Activated gamma-delta T cell treated with anti-CD3 and anti-CD28 coated beads, Interleukin-2, amount 50 U/mL, for 16 hours (primary cell): ENCODE measurements around the gene TMEM184A.

ENCODE experiments used
- DNase-seq: peaks from one replicate; pipeline ENCODE4 v3.0.0-alpha.2; 2020; ENCODE audit warnings: low read depth

The TMEM184A gene

DNA sequence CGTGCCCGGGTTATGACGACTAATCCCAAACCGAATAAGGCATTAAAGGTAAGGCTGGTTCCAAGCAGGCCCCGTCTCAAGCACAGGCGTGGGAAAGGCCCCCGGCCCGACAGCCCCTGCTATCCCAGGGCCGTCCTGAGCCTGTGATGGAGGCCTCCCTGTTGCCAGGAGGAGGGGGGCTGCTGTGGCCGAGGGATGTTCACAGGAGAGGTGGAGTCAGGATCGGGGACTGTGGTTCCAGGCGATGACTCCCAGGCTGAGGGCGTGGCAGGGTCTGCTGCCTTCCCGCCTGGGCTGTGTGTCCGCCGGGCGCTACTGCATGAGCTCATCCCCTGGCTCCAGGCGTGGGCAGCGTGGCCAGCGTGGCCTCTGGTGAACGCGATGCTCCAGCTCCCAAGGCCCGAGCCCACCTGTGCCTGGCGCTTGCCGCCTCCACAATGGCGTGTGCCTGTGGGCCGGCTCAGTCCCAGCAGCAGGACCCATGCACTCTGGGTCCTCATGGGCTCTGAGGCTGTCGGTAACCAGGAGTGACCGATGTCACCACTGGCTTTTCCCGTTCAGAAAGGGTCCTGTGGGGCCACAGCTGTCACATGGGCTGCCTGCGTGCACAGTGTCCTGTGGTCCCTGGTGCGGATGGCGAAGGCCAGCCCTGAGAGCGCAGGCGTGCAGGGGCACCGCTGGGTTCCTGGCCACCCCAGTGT lies 16.7 kb downstream of the TMEM184A start:
- no peak for DNase-seq

DNA sequence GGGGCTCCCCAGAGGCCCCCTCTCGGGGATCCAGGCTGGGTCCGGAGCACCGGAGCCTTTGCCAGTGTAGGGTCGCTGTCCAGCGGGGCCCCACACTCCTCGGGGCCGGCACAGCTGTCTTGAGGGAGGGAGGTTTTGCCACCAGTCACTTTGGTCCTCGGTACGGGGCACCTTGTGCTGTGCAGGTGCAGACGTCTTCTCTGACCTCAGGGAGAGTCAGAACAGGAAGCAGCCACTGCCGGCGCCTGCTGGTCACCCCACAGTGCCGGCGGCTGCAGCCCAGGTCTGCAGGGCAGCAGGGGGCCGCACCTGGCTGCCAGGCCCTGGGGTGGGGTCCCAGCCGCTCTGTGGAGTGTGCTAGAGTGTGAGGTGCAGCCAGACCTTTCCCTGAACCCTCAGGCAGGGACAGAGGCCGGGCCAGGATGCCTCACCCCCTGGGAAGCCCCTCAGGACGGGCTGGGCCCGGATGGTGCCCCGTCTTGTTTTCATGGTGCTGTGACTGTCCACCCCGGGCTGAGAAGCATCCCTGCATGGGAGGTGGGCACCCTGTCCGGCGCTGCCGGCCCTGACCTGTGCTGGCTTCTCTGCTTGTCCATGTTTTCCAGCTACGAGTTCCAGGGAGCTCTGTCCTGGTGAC lies 17.3 kb downstream of the TMEM184A start:
- no peak for DNase-seq

DNA sequence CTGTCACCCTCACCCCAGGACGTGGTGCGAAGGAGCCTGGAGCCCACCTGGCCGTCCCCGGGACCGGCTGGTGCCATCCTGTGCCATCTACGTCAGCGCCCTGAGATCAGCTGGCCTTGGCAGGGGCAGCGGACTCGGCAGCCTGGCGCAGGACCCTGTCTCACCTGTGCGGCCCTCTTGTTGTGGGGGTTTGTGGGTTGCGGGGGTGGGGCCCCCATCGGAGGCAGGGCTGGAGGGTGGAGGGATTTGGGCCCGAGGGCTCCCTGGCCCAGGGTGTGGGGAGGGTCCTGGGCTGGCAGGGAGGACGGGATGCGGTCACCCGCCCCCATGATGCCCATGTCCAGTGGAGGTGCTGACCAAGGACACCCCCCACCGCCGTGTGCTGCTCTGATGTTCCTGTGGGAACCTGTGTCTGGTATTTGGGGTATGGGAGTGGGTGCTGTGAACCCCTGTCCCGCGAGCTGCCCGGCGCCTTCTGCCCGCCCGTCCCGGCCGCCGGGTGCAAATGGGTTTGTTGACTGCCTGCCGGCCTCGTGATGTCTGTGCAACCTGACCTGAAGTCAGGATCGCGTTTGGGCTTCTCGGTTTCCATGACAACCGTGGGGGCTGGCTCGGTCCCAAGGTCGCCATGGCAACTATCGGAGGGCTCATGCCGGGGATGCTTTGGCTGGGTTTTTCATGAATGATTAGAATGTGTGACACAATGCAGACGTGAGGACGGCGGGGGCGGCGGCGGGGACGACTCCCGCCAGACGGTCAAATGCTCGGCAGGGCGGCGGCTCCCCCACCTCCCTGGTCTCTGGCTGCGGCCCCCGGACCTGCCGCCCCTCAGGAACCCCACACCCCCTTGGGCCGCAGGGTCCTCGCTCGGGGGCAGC lies 18.2 kb downstream of the TMEM184A start:
- no peak for DNase-seq

DNA sequence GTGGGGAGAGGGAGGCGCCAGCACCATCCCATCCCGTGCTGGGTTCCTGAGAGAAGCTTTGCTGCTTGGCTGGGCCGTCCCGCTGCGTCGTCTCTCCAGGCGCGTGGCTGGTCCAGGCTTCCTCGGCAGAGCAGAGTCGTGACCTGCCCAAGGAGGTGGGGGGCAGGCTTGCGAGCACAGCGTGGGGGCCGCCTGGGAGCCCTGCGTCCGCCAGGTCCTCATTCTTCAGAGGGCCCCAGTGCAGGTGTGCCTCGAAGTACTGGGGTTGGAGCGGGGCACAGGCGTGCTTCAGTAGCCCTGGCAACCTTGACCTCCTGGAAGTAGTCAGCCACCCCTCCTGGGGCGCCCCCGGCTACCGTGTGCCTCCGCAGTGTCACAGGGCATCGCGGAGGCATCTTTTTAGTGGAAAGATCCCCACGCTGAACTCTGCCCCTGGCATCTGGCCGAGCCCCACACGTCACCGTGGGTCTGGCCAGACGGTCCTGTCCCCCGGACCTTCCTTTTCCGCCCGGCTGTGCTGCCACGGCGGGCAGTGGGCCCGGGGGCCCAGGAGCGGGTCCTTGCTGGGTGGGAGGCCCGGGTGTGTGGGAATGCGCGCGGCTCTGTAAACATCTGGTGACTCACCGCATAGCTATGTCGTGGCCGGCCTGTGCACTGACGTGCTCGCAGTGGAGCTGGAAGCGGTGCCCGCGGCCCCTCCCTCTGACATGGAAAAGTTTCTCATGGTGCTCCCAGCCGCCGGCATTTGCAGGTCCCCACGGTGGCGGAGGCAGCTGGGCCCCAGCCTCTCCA lies 19.1 kb downstream of the TMEM184A start:
- DNase-seq = no peak

DNA sequence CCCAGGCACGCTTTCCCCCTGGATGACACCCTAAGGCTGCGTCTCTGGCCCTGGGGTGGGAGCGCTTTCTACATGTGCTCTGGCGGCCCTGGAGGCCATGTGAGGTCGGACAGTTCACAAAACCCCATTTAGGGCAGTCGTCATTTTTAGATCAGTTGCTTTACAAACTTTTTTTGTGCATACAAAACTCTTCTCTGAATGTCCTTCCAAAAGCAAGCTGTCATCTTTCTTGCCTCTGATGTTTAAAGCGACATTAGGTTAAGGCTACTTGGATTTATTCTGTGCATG lies 19.6 kb downstream of the TMEM184A start:
- DNase-seq = no peak

DNA sequence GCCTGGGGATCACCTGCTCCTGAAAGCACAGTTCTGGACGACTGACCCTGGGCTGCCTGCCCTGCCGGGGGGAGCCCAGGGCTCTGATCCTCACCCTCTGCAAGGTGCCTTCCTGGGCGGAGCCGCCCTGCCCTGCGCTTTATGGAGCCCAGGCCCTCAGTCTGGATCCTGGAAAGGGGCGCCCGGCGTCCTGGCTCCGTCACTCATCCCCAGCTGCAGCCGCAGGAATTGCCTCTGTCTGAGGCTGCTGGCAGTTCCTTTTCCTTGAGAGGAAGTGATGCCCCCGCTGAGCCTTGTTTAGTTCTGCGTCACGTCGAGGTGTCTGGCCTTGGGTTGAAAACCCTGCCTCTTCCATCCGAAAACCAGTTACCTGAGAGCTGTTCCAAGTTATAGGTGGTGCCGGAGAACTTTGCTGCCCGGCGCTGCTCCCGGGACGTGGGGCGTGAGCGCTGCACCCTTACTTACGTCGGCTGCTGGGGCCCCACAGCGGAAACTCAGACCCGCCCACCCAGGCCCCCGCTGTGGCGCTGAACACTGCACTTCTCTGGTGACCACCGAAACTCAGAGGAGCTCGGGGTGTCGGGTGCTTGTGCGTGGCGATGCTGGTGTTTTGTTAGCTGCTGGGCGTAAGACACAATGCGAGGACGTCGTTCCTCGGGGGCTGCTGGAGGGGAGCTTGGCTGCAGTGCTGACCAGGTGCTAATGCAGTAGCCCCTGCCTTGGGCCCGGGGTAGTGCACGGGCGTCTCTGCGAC lies 20.1 kb downstream of the TMEM184A start:
- no peak for DNase-seq

DNA sequence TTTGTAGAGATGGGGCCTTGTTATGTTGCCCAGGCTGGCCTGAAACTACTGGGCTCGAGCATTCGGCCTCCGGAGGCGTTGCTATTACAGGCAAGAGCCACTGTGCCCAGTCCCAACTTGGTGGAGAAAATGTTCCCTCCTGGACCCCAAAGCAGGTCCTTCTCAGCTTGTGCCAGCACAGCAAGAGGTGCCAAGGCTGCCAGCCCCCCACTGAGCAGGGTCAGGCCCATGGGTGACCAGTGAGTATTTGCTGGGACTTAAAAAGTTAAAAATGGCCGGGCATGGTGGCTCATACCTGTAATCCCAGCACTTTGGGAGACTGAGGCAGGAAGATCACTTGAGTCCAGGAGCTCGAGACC lies 20.9 kb downstream of the TMEM184A start:
- DNase-seq = no peak

DNA sequence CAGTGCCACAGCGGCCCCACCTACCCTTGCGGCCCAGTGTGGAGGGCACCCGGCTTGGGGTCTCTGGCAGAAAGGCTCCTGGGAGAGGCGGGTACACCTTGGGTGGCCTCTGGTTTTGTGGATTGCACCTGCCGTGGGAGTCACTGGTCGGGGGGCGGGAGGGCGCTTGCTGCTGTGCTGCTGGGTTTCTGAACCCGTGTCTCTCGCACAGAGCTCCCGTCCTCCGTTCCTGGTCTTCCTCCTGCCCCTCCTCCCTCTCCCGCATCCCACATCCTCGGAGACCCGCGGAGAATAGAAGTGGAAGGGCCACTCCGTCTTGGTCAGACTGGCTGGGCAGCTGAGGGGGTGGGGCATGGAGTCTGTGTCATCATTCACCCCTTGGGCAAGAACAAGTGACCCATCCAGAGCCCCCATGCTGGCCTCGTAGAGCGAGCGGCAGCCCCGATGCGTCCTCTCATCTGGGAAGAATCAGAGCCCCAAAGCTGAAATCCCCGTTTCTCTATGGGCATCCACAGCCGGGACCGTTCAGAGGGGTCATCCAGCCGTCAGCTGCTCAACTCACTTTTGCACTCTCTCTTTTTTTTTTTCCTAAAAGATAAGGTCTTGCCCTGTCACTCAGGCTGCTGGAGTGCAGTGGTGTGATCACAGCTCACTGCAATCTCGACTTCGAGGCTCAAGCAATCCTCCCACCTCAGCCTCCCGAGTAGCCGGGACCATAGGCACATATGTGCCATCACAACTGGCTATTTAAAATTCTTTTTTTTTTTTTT lies 21.5 kb downstream of the TMEM184A start:
- no peak for DNase-seq

DNA sequence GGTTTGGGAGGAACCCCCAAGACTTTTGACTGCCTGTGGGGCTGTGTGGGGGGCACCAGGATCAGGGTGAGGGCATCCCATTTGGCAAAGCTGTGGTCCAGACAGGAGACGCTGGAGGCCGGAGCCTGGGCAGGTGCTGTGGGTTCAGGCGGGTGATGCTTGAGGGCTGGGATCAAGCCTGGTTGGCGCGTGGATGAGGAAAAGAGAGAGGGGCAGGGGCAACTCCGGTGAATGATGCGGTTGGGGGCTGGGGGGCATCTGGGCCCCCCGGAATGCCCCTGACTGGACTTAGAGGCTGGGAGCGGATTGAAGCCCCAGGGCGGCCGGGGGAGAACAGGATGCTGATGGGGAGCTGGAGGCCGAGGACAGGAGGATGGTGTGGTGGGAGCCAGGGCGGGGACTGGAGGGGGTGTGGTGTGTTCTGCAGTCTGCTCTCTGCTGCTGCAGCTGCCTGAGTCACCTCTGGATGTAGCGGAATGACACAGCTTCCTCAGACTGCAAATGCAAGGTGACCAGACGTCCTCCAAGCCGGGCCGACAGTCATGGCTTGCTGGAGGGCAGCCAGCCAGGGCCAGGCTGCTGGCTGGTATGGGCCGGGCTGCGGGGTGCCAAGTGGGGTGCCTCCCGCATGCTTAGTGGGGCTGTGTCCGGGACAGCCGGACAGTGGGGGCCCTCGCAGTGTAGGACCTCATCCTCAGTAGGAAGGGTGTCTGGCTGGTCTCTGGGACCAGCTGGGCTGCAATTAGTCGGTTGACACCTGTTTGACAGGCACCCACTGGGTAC lies 22.3 kb downstream of the TMEM184A start:
- no peak for DNase-seq

DNA sequence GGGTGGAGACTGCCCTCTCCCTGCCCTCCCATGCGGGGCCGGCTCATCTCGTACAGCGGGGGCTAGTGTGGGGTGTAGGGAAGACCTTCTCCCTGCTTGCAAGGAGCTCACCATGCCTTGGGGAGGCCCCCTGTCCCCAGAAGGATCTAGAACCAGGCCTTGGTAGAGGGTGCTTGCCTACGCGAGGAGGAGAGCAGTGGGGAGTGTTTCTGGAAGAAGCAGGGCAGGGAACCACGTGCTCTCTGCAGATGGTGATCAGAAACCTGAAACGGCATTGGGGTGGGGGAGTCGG lies 22.8 kb downstream of the TMEM184A start:
- no peak for DNase-seq

DNA sequence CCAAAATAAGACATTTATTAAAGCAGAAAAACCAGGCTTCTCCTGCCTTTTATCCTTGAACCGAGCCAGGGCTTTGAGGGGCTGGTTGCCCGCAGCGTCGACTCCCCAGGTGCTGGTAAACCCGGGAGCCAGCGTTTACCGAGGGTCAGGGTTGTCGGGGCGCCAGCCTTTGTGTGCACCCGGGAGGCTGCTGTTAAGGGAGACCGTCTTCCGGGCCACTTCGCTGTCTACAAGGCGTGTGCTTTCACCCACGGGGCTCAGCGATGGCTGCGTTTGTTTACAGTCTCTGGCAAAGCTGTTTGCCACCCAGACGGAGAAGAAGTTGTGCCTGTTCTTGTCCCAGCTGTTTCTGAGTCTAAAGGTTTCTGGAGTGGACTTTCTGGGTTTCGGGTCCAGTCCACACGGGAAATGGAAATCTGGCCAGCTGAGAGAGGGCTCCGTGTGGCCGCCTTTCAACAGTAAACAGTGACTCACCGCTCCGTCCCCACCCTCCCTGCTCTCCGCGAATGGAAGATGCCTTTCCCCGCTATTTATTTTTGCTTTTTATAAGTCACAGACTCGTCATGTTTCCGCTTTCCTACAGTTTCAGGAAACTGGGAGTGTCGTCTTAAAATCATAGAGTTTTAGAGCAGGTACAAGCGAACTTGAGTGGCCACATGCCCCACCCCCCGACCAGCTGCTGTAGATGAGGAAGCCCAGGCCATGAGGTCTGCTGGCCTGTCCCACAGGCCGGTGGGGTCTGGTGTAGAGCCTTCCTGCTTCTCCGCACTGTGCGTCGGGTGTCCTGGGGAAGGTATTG lies 23.4 kb downstream of the TMEM184A start:
- DNase-seq = no peak

DNA sequence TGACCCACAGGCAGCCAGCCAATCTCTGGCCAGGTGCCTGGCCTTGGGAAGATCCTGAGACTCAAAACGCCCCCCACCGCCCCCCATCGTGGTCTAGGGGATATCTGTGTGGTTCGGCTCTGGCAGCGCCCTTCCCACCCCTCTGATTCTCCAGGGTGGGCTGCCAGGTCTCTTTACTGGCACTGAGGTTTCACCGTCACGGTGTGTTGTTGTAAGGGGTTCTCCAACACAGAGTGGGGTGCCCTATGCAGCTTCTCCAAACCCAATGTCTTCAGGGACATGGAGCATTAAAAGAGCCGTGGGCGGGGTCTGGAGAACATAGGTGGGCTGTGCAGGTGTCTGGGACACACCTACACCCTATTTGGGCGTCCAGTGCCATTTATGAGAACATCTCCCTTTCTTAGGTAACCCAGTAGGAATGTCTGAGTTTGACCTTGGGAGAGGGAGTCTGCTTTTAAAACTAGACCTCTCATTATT lies 24.0 kb downstream of the TMEM184A start:
- DNase-seq = no peak

DNA sequence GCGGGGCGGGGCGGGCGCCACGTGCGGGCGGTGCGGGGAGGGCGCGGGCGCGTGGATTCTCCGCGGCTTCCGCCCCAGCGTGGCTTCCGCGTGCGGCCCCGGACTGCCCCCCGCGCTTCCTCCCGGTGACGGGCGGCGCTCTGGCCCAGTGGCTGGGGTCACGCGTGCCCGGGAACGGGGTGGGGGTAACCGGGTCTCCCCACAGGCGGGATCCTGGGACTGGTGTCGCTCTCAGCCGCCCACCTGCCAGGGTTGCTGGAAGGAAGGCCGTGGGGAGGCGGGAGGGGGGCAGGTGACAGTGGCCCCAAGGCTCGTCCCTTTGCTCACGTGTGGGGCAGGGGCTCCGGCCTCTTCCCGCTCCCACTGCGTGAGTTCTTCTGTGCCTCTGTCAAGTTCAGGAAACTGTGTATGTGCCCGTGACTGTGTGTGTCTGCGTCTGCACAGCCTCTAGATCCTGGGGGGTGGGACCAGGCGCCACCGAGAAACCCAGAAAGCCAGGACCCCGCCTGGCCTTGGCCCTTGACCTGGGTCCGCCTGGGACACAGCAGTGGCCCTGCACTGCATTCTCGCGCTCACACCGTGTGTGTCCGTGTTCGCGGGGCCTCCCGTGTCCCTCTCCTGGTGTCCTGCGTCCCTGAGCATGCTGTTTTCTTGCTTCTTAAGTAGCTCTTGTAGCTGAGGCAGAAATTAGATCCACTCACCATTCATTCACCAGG lies 24.6 kb downstream of the TMEM184A start:
- DNase-seq = no peak

DNA sequence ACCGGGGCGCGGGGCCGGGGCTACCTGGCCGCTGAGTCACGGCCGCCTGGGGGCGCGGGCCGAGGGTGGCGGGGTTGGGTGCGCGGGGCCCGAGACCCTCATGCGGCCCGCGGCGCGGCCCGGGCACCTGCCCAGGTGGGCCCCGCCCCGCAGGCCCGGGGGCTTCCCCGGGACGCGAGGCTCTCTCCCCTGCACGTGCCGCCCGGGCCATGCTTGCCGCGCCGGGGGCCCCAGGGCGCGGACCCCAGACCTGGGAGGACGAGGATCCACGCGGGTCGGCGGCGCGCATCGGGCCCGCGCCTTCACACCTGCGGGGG lies 25.1 kb downstream of the TMEM184A start:
- DNase-seq = no peak

DNA sequence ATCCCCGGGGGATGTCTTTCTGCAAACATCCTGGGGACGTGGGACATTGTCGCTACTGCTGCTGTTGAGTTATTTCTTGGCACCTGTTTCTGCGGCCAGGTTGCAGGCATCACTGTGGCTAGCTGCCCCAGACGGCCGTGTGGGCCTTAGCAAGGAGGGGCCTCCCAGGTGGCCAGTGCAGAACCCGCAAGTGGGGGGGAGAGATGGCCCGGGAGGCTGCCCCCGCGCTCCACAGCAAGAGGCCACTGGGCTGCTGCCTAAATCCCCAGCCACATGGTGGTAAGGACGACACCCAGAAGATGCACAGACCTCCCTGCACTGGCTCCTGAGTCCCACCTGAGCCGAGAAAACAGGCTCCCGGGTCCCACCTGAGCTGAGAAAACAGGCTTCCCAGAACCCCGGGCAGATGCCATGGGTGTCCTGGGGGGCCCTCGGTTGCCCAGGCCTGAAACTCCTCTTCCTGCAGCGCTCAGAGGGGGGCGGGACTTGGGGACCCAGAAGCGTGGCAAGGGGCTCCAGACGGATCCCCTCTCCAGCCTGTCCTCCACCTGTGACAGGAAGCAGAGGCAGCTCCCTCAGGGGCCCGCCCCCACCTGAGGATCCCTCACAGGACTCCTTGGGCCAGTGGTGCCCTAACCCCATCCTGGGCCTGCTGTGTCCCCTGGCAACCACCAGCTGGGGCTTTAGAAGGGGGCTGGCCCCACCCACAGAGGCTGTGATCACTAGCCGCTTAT lies 26.5 kb downstream of the TMEM184A start:
- no peak for DNase-seq

DNA sequence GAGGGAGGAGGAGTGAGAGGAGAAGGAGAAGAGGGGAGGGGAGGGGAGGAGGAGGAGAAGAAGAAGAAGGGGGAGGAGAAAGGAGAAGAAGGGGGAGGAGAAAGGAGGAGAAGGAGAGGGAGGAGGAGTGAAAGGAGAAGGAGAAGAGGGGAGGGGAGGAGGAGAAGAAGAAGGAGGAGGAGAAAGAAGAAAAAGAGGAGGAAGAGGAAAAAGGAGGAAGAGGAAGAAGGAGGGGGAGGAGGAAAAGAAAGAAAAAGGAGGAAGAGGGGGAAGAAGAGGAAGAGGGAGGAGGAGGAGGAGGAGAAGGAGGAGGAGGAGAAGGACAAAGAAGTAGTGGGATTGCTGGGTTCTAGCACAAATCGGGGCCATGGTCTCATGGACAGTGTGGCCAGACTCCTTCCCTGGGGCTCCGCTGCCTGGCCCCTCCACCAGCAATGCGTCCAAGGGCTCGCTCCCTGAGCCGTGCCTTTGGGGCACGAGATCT lies 29.7 kb downstream of the TMEM184A start:
- no peak for DNase-seq

DNA sequence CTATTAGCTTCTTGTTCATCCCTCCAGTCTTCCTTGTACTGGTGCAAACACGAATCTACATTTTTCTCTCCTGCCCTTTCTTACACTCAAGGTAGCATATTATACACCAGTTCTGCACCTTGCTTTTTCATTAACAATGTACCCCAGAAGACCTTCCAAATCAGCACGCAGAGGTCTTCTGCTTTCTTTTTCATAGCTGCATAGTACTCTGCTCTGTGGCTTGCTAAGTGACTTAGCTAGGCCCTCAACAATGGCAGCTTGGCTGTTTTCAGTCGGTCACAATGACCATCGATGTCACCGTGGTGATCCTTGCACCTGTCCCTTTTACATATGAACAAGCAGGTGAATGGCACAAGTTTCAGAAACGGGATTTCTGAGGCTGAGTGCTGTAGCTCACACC lies 30.6 kb downstream of the TMEM184A start:
- no peak for DNase-seq

DNA sequence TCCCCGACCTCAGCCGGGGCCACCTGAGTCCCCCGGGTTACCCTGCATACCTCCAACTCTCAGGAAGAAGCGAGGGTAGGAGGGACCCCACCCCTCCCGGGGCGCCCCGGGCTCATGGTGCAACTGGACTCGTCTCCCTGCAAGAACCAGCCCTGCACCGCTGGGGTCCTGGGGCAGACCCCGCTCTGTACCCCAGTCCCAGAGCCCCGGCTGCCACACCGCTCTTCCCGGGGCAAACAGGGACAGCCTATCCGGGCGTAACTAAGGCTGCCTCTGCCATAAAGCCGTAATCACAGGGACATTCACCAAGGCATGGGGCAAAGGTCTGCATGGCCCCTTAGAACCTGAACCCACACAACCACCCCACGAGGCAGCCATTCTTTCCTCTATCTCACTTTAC lies 32.2 kb downstream of the TMEM184A start:
- DNase-seq = no peak
